HEK293T (cell line): ENCODE measurements around the gene NVL.

Experiments
- BHLHE40 ChIP-seq: fragments of 450-650 bp; IDR thresholded peaks from 2 replicates; pipeline ENCODE4 v1.6.1; 2016; ENCODE audit warnings: mild to moderate bottlenecking, moderate library complexity, borderline replicate concordance
- FOXM1 ChIP-seq: fragments of 450-650 bp; IDR thresholded peaks from 2 replicates; pipeline ENCODE4 v1.6.1; 2017; ENCODE audit warnings: mild to moderate bottlenecking, borderline replicate concordance
- LEF1 ChIP-seq: fragments of 450-650 bp; IDR thresholded peaks from 2 replicates; pipeline ENCODE4 v1.6.1; 2017; ENCODE audit warnings: mild to moderate bottlenecking, borderline replicate concordance
- NFRKB ChIP-seq: fragments of 450-650 bp; IDR thresholded peaks from 2 replicates; pipeline ENCODE4 v1.6.1; 2016; ENCODE audit warnings: mild to moderate bottlenecking, moderate library complexity
- SP1 ChIP-seq: fragments of 450-650 bp; IDR thresholded peaks from 2 replicates; pipeline ENCODE4 v1.6.1; 2017
- SUZ12 ChIP-seq: fragments of 450-650 bp; IDR thresholded peaks from 2 replicates; pipeline ENCODE4 v1.6.1; 2016; ENCODE audit warnings: mild to moderate bottlenecking

DNA sequence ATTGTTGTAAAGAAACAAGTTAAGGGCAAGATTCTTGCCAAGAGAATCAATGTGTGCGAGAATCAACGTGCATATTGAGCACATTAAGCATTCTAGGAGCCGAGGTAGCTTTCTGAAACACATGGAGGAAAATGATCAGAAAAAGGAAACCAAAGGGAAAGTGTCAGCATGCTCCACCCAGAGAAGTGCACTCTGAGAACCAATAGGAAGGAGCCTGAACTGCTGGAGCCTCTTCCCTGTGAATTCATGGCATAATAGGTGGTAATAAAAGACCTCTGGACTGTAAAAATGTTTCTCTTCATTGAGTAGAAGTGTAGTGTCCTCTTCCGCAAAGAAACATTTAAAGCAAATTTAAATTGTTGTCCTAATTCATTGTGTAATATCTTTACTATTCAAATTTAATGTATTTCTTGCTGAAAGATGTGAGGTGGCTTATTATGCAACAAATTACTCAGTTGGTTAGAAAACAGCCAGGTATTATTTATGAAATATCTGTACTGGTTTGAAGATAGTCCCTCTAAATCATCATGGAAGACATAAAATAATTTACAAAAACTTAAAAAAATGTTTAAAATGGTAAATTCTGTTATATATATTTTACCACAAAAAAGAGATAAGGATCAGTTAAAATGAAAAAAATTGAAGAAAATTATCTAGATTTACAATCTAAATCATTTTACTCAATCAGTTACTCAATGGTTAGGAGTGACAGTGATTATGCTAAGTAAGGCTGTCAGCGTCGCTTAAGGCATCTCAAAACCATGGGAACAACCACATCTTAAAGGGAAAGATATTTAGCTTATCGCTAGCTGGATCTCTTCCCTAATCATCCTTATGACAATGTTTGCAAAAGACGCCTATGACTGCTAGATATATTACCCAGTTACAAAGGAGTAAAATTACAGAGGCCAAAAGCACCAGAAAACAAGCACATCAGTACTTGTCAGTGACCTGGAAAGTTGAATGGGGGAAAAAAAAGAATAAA is 31.3 kb downstream of the NVL start:
- TF ChIP-seq SP1 (no peak), LEF1 (no peak), BHLHE40 (no peak), SUZ12 (no peak), FOXM1 (no peak), NFRKB (no peak)
